Activated naive CD8-positive, alpha-beta T cell (primary cell): ENCODE results near the gene CLTB.

Source experiments
- H3K27ac Mint-ChIP-seq: one replicate; pipeline ENCODE4 v1.8.0; 2021; ENCODE audit warnings: mixed read lengths
- H3K27me3 Mint-ChIP-seq: one replicate; pipeline ENCODE4 v1.8.0; 2021; ENCODE audit warnings: mixed read lengths
- H3K36me3 Mint-ChIP-seq: one replicate; pipeline ENCODE4 v1.8.0; 2021; ENCODE audit warnings: mixed read lengths
- H3K4me1 Mint-ChIP-seq: one replicate; pipeline ENCODE4 v1.8.0; 2021; ENCODE audit warnings: low read depth, mixed read lengths
- H3K4me3 Mint-ChIP-seq: one replicate; pipeline ENCODE4 v1.8.0; 2021; ENCODE audit warnings: mild to moderate bottlenecking, mixed read lengths
- H3K9me3 Mint-ChIP-seq: one replicate; pipeline ENCODE4 v1.8.0; 2021; ENCODE audit warnings: low read depth, mixed read lengths

The CLTB gene

GRCh38 chr5:176397736-176398420 is 18.5 kb downstream of the CLTB start:
- Mint-ChIP-seq H3K27me3 (no peaks in the 10 kb centered on the region), H3K27ac (no peak overlapping the region), H3K9me3 (no peaks in the 10 kb centered on the region), H3K36me3 (peaks cover 5% of the 10 kb centered on the region), H3K4me3 (no peak overlapping the region), H3K4me1 (no peaks in the 10 kb centered on the region)

- Mint-ChIP-seq H3K27me3 (no peaks in the 10 kb centered on the region), H3K4me3 (no peak overlapping the region), H3K27ac (no peak overlapping the region), H3K9me3 (no peaks in the 10 kb centered on the region), H3K36me3 (no peaks in the 10 kb centered on the region), H3K4me1 (no peaks in the 10 kb centered on the region)
These were observed 20.0 kb downstream of the CLTB start for GRCh38 chr5:176396330-176396729.

- Mint-ChIP-seq H3K27me3 (no peaks in the 10 kb centered on the region), H3K27ac (no peak overlapping the region), H3K4me1 (peaks cover 4% of the 10 kb centered on the region), H3K4me3 (no peak overlapping the region), H3K9me3 (no peaks in the 10 kb centered on the region), H3K36me3 (no peaks in the 10 kb centered on the region)
These were observed 21.3 kb downstream of the CLTB start for GRCh38 chr5:176394881-176395675.

GRCh38 chr5:176394096-176394495 is 22.2 kb downstream of the CLTB start:
- Mint-ChIP-seq H3K4me1 (peaks cover 8% of the 10 kb centered on the region), H3K9me3 (no peaks in the 10 kb centered on the region), H3K36me3 (no peaks in the 10 kb centered on the region), H3K4me3 (no peak overlapping the region), H3K27me3 (no peaks in the 10 kb centered on the region), H3K27ac (no peak overlapping the region)

GRCh38 chr5:176392526-176392925 is 23.8 kb downstream of the CLTB start:
- Mint-ChIP-seq H3K36me3 (peaks cover 3% of the 10 kb centered on the region), H3K27me3 (no peaks in the 10 kb centered on the region), H3K4me3 (no peak overlapping the region), H3K4me1 (peaks cover 11% of the 10 kb centered on the region), H3K27ac (peak overlapping the region; percentile 6), H3K9me3 (no peaks in the 10 kb centered on the region)

GRCh38 chr5:176391999-176392398 is 24.3 kb downstream of the CLTB start:
- peaks cover 14% of the 10 kb centered on the region for H3K4me1 Mint-ChIP-seq
- no peaks in the 10 kb centered on the region for H3K9me3 Mint-ChIP-seq
- no peaks in the 10 kb centered on the region for H3K27me3 Mint-ChIP-seq
- peak overlapping the region; percentile 6 for H3K27ac Mint-ChIP-seq
- no peak overlapping the region for H3K4me3 Mint-ChIP-seq
- H3K36me3 Mint-ChIP-seq = peaks cover 5% of the 10 kb centered on the region

- Mint-ChIP-seq H3K9me3 (no peaks in the 10 kb centered on the region), H3K4me1 (peaks cover 20% of the 10 kb centered on the region), H3K27me3 (no peaks in the 10 kb centered on the region), H3K27ac (peak overlapping the region; percentile 54), H3K4me3 (no peak overlapping the region), H3K36me3 (peaks cover 9% of the 10 kb centered on the region)
These were observed 24.9 kb downstream of the CLTB start for GRCh38 chr5:176391479-176391878.

- no peaks in the 10 kb centered on the region for H3K27me3 Mint-ChIP-seq
- peaks cover 12% of the 10 kb centered on the region for H3K36me3 Mint-ChIP-seq
- peak overlapping the region; percentile 100 for H3K27ac Mint-ChIP-seq
- H3K4me3 Mint-ChIP-seq = peak overlapping the region; percentile 100
- H3K9me3 Mint-ChIP-seq = no peaks in the 10 kb centered on the region
- H3K4me1 Mint-ChIP-seq = peaks cover 29% of the 10 kb centered on the region
These were observed 26.9 kb downstream of the CLTB start for GRCh38 chr5:176389135-176390123.

GRCh38 chr5:176388444-176389134 is 27.8 kb downstream of the CLTB start, which contains the start of the genes HIGD2A and NOP16:
HIGD2A (plus strand) TSS chr5:176388751; CDS start chr5:176388820, 69 bp downstream.
NOP16 (minus strand) TSS chr5:176388598; CDS start chr5:176388539, 59 bp downstream.
- H3K9me3 Mint-ChIP-seq = no peaks in the 10 kb centered on the region
- peak within 1 kb of the TSS; percentile 100 for H3K27ac Mint-ChIP-seq
- peaks cover 31% of the 10 kb centered on the region for H3K4me1 Mint-ChIP-seq
- peak within 1 kb of the TSS; percentile 100 for H3K4me3 Mint-ChIP-seq
- no peaks in the 10 kb centered on the region for H3K27me3 Mint-ChIP-seq
- H3K36me3 Mint-ChIP-seq = peaks cover 12% of the 10 kb centered on the region

- Mint-ChIP-seq H3K27ac (peak overlapping the region; percentile 100), H3K27me3 (no peaks in the 10 kb centered on the region), H3K4me3 (peak overlapping the region; percentile 100), H3K36me3 (peaks cover 12% of the 10 kb centered on the region), H3K9me3 (no peaks in the 10 kb centered on the region), H3K4me1 (peaks cover 31% of the 10 kb centered on the region)
These were observed 28.3 kb downstream of the CLTB start for GRCh38 chr5:176388003-176388443.

- peak overlapping the region; percentile 100 for H3K4me3 Mint-ChIP-seq
- H3K27ac Mint-ChIP-seq = peak overlapping the region; percentile 100
- peaks cover 12% of the 10 kb centered on the region for H3K36me3 Mint-ChIP-seq
- H3K9me3 Mint-ChIP-seq = no peaks in the 10 kb centered on the region
- no peaks in the 10 kb centered on the region for H3K27me3 Mint-ChIP-seq
- peaks cover 31% of the 10 kb centered on the region for H3K4me1 Mint-ChIP-seq
These were observed 28.9 kb downstream of the CLTB start for GRCh38 chr5:176387384-176387925.

- Mint-ChIP-seq H3K36me3 (peaks cover 12% of the 10 kb centered on the region), H3K4me1 (peaks cover 31% of the 10 kb centered on the region), H3K9me3 (no peaks in the 10 kb centered on the region), H3K4me3 (peak overlapping the region; percentile 100), H3K27ac (peak overlapping the region; percentile 75), H3K27me3 (no peaks in the 10 kb centered on the region)
These were observed 29.8 kb downstream of the CLTB start for GRCh38 chr5:176386491-176386890.

GRCh38 chr5:176384991-176385390 is 31.3 kb downstream of the CLTB start:
- Mint-ChIP-seq H3K36me3 (peaks cover 12% of the 10 kb centered on the region), H3K4me1 (peaks cover 27% of the 10 kb centered on the region), H3K9me3 (no peaks in the 10 kb centered on the region), H3K27me3 (no peaks in the 10 kb centered on the region), H3K27ac (no peak overlapping the region), H3K4me3 (peak overlapping the region; percentile 100)
